IPS DF 19.7 (cell line): ENCODE data around the gene AK8.

ENCODE experiments used
- DNase-seq: peaks from one replicate; pipeline ENCODE4 v3.0.0-alpha.2; 2013; ENCODE audit warnings: low read depth, low spot score

The AK8 gene, protein sequence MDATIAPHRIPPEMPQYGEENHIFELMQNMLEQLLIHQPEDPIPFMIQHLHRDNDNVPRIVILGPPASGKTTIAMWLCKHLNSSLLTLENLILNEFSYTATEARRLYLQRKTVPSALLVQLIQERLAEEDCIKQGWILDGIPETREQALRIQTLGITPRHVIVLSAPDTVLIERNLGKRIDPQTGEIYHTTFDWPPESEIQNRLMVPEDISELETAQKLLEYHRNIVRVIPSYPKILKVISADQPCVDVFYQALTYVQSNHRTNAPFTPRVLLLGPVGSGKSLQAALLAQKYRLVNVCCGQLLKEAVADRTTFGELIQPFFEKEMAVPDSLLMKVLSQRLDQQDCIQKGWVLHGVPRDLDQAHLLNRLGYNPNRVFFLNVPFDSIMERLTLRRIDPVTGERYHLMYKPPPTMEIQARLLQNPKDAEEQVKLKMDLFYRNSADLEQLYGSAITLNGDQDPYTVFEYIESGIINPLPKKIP

DNA sequence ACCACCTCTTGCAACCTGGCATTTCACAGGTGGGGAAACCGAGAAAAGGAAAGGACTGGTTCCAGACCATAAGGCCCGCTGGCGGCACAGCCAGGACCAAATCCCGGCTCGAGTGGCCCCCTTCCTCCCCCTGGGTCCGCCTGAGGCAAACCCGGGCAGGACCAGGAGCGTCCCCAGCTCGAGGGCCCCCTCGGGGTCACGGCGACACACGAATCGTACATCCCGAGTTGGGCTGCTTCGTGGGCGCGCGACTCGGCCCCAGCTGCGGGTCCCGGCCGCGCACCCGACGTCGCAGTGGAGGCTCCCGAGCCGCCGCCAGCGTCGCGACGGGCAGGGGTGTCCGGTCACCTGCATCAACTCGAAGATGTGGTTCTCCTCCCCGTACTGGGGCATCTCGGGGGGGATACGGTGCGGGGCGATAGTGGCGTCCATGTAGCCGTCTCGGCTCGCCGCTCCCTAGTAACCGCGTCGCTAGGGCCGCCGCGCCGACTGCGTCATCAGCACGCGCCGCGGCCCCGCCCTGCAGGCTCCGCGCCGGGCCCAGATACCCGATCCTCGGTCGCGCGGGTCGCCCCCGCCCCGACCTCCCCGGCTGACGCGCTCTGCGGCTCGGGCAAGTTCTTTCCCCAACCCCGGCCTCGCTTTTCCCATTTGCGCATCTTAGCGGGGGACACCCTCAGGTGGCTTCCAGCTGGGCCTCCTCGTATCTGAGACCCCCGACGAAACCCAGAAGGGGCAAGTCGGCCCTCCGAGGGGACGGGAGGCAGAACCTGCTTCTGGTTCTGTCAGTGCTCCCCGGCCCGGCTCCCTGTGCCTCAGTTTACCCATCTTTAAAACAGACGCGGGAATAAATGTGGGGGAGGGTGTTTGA lies at the start of gene AK8:
TSS of gene AK8 (minus strand) at position 461 of the 871 bp plus-strand sequence. CDS start at position 432, 29 bp downstream.
- DNase-seq, result peak; percentile 12

GRCh38 chr9:132927704-132928103 lies 49.6 kb upstream of the AK8 start:
- DNase-seq, result no peak

GRCh38 chr9:132923346-132923902 lies 45.3 kb upstream of the AK8 start:
- no peak for DNase-seq

DNA sequence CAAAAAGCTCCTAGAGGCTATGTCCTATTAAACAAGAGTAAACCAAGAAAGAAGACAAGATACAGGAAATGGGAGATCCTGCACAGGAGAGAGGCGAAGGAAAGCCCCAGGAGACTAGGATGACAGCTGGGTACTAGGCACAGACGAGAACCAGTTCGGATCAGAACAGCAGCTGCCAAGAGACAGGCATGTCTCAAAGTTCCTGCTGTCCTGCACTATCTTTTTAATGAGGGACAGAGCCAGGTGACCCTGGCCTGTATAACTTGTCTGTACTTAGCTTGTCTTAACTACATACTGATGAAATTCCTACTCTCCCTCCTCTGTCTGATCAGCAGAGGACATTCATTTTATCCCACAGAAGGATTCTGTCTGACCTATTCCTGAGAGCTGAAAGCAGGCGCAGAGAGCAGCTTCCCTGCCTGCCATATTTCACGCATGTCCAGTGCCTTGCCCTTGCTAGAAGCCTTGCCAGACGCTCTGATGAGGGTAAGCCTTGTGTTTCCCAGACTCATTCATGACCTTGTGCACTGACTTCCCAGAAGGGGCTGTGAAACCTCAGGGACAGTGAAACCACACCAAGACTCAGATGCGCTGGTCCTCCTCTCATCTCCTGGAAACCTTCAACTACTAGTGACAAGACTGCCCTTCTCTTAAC lies 41.7 kb upstream of the AK8 start:
- no peak for DNase-seq

- DNase-seq, result no peak
Measured at GRCh38 chr9:132914924-132915323, 36.8 kb upstream of the AK8 start.

- DNase-seq, result no peak
Measured at GRCh38 chr9:132912131-132912530, 34.0 kb upstream of the AK8 start.

DNA sequence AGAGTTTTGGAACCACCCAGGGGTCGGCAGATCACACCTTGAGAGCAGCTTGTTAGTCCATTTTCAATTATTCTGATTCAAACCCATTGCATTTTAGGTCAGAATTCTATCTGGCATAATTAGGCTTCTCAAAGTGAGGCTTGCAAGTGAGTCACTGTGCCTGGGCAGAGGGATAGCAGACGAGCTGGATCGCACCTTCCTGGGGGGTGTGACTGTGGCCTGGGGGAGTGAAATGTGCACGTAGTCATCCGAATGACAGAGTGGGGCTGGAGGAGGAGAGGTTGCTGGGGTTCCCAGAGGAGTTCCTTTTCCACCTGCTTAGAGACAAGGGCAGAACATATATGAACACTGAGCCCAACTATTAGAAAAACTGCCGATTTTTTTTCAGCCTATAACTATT lies 32.3 kb upstream of the AK8 start:
- DNase-seq, result no peak

- DNase-seq, result no peak
Measured at GRCh38 chr9:132909311-132909710, 31.2 kb upstream of the AK8 start.

- DNase-seq, result no peak
Measured at GRCh38 chr9:132908635-132909034, 30.6 kb upstream of the AK8 start.

GRCh38 chr9:132905726-132906125 lies 27.6 kb upstream of the AK8 start:
- no peak for DNase-seq

DNA sequence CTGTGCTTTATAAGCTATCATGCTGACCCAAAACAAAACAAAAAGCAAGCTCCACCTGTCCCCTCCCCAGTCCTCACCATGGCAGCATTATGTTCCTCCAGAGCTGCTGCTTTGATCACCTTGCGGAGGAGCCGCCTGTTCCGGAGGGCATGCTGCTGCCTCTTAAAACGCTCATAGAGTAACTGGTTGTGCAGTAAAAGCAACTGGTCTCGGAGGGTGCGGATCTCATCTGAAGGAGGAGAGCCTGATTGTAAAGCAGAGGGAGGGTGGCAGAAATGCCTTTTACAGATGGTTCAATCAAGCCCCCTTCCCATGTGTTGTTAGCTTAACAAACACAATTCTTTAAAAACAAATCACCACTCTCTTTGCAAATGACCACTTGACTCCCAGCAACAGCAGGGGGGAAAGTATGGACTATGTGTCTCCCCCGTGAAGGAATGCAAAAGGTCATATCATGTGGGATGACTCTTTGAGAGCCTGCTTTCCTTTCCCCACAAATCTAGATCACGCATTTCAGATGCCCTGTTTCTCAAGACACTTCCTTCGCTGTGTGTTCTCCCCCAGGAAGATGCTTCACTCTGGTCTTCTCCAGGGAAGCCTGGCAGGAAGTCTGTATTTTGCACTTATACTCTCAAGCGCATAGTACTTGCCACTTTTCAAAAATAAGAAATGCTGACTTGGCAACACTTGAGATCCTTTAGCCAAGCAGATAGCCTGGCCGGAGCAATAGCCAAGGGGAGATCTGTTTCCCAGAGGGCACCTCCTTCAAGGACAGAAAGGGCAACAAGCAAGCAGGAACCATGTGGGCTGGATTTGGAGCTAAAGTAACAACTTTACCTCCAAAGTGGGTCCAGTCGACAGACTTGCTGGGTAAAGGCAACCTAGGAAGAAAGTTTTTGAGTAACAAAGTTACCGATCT lies 25.7 kb upstream of the AK8 start:
- no peak for DNase-seq

DNA sequence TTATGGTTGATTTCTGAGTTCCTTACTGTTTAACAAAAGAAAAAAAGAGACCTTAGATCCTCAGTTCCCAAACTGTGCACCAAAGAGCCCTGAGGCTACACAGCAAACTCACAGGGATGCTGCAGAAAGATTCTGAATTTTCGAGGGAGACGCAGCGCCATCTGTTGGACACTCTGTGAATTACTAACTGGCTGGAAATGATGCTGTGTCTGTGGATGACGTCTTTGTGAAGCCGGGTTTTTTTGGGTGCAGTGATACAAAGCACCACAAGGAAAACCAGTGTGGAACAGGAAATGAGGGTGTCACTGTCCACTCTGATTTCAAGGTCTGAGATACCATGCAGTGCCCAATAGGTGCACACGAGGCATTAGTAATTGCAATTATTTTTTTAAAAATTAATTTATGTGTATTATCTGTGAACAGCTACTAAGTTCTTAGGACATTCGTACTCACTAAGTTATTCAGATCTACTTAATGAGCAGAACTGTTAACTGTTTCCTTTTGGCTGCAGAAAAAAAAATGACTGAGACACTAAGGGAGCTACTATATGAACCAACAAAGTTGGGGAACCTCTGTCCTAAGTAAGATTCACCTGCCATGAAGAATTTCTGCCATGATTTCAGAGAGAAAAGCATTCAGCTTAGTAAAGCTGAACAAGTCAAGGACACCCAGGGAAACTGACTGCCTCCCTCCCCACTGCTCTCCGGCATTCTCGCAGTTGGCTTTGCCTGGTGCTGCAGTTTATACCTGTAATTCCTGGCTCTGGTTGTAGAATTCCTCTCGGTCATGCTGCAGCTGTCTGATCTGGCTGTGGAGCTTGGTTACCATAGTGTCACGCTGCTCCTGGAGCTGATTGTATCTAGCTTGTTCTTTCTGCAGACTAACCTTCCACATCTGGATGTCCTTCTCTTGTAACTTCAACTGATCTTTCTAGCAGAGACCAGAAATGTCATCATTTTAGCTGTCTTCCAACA lies 24.1 kb upstream of the AK8 start:
- DNase-seq, result no peak

- no peak for DNase-seq
Measured at GRCh38 chr9:132898051-132898450, 20.0 kb upstream of the AK8 start.

- no peak for DNase-seq
Measured at GRCh38 chr9:132896906-132897305, 18.8 kb upstream of the AK8 start.

DNA sequence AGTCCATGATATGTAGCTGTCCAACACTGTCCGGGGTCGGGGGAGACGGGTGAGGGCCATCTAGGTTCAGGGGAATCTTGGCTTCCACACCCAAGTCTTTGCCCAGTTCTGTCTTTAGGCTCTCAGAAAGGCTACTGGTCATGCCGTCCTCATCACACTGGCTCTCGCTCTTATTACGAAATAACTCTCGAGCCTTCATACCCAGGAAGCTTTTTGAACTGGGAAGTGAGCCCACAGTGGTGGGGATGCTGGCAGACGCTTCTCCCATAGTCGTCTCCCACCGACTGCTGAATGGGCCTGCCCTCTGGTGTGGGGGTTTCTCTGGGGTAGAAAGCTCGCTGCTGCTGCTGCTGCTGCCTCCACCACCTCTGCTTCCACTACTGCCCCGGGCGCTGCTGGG lies 18.2 kb upstream of the AK8 start:
- DNase-seq, result no peak

GRCh38 chr9:132894862-132895835 lies 17.1 kb upstream of the AK8 start:
- DNase-seq, result no peak

- DNase-seq, result no peak
Measured at GRCh38 chr9:132894346-132894745, 16.3 kb upstream of the AK8 start.

GRCh38 chr9:132892400-132892799 lies 14.3 kb upstream of the AK8 start:
- DNase-seq, result no peak
